CD4-positive, alpha-beta T cell treated with Interleukin-15 for 4 hours (primary cell): Measurements from ENCODE around the gene RPLP1.

Source experiments
- DNase-seq: peaks from one replicate; pipeline ENCODE4 v3.0.0-alpha.2; 2020; ENCODE audit warnings: low spot score

RPLP1 gene

DNA sequence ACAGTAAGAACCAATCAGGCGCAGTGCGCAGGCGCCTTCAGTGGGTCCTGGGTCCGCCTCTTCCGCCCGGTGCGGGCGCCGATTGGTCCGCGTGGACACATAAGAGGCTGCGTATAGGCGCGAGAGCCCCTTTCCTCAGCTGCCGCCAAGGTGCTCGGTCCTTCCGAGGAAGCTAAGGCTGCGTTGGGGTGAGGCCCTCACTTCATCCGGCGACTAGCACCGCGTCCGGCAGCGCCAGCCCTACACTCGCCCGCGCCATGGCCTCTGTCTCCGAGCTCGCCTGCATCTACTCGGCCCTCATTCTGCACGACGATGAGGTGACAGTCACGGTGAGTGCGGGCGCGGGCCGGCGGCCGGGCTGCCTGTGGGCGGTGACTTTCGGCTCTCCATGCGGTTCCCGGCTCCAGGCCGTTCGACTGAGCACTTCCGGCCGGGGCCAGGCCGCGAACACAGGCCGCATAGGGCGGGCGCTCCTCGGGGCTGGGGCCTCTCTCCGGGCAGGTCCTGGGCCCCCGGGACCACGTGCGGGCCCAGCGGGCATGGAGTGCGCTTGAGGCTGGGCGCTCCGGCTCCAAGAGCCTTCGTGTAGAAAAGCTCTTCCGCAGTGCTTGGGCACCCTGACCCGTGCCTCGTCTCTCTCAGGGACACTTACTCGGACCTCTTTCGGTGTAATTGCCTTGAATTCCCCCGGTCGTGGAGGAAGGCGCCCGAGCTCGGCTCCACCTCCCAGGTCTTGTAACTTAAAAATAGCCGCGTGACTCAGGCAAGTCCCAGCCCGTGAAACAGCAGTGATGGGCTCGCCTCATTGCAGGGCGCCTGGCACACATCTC is at the start of gene RPLP1:
Gene RPLP1, plus strand, starts transcription at position 127 of the 830 bp plus-strand sequence. Its CDS starts 131 bp downstream, at position 258.
- DNase-seq = peak; percentile 96

DNA sequence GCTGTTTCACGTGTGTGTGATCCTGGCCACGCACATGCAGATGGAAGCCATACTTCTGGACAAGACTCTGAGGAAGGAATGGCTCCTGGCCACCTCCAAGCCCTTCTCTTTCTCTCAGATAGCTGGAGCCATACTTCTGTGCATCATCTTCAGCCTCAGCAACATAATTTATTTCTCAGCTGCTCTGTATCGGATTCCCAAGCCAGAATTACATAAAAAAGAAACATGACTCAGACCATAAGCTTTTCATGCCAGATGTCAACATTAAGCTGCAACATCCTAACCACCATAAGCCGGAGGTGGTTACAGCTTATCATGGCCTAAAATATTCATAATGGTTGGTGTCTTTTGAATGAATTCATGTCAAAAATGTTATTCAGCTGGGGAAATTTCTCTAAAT is 49.0 kb upstream of the RPLP1 start:
- DNase-seq = no peak

- DNase-seq = no peak
Measured at GRCh38 chr15:69405110-69405509, 47.5 kb upstream of the RPLP1 start.

GRCh38 chr15:69407719-69408400 is 44.8 kb upstream of the RPLP1 start:
- DNase-seq = no peak

DNA sequence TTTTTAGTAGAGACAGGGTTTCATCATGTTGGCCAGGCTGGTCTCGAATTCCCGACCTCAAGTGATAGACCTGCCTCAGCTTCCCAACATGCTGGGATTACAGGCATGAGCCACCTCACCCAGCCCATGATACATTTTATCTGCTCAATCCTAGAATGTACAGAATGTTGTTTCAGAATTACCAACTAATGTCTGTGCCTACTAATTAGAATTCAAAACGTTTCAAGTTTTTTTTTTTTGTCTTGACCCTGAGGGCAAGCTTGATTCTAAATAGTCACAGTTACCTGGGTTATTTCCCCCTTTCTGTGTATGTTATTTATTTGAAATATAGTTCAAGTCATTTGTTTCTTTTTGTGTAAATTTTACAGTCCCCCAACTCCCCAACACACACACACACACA is 43.8 kb upstream of the RPLP1 start:
- no peak for DNase-seq

- peak; percentile 11 for DNase-seq
Measured at GRCh38 chr15:69410248-69410874, 42.3 kb upstream of the RPLP1 start.

DNA sequence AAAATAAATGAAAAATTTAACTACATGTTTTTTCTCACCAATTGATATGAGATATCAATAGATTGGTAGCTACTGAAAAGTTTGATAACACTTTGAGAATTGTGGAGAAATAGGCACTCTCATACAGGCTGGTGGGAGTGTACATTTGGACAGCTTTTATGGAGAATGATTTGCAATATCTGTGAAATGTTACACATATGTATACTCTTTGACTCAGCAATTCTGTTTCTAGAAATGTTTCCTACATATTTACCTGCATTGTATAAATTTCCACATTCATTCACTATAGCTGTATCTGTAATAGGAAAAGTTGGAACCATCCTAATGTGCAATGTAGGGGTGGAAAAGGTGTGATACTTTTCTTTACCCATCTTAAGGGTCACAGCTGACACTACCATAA is 40.3 kb upstream of the RPLP1 start:
- no peak for DNase-seq

GRCh38 chr15:69412701-69413100 is 39.9 kb upstream of the RPLP1 start:
- no peak for DNase-seq

DNA sequence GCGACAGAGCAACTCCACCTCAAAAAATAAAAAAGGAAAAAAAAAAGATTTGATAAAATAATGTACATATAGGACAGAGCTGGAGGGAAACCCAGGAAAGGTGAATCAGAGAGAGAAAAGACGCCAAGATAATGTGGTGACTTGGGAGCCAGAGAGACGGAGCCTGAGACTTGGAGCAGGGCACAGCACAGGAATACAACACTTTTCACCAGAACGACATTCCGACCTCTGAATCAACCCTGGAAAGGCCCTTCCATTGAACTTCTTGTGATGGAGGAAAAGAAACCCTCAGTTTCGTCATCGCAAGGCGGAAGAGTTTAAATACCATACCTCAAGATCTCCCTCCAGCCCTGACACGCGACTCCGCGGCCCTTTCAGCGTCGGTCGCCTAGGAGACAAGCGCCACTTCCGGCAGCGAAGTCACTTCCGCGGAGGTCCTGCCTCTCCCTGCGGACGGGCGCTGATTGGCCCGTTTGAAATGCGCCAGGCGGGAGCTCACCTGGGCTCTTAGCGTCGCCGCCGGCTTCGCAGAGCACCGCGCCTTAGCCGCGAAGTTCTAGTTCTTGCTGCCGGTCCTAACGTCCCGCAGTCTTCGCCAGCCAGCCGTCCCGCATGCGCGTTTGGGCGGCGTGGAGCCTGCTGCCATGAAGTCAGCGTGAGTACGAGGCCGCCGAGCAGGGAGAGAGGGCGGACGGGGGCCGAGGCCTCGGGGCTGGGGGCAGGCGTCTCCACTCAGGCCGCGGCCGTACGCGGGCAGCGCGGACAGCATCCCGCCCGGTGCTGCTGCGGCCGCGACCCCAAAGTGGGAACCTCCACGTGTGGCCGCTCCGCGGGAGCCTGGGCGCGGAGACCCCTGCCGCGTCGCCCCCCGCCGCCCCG is 38.6 kb upstream of the RPLP1 start, which contains the start of gene KIF23:
Gene KIF23, plus strand, starts transcription at position 528 of the 879 bp plus-strand sequence. Its CDS starts 117 bp downstream, at position 645.
- peak; percentile 95 for DNase-seq

- DNase-seq = no peak
Measured at GRCh38 chr15:69414701-69415167, 37.9 kb upstream of the RPLP1 start.

DNA sequence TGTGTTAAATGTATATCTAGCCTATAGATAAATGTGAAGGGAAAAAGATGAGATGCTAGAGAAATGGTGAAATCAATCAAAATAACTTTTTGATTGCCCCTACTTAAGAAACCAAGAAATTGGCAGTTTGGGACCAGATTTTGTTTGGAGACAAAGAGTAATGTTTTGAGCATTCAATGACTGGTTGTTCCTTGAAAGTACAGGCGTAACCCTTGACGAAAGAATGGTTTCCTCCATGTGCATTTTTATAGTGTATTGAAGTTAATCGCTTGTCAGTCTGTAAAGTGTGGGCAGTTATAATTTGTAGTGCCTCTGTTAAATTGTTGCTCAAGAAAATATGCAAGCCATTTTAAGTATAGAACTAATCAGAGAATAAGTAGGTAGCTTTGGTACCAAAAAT is 37.2 kb upstream of the RPLP1 start:
- no peak for DNase-seq

DNA sequence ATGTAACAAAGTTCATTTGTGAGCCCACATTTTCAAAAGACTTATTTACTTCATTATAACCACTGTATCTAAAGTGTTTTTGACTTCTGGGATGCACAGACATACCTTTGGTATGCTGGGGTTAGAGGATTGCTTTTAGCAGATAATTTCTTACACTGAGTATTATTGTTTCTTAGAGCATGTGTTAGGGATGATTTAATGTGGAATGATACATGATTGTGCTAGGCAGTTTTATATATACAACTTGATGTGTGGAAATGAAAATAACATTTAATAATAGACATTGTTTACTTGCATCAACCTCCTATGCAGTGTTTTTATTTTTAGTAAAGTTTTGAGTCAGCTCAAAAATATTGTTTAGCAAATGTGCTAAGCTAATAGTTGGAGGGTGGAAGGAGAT is 35.0 kb upstream of the RPLP1 start:
- DNase-seq = no peak

GRCh38 chr15:69421498-69421897 is 31.1 kb upstream of the RPLP1 start:
- DNase-seq = no peak

GRCh38 chr15:69422336-69422895 is 30.2 kb upstream of the RPLP1 start:
- no peak for DNase-seq

- DNase-seq = no peak
Measured at GRCh38 chr15:69424001-69424400, 28.6 kb upstream of the RPLP1 start.

- DNase-seq = no peak
Measured at GRCh38 chr15:69424748-69425413, 27.7 kb upstream of the RPLP1 start.

DNA sequence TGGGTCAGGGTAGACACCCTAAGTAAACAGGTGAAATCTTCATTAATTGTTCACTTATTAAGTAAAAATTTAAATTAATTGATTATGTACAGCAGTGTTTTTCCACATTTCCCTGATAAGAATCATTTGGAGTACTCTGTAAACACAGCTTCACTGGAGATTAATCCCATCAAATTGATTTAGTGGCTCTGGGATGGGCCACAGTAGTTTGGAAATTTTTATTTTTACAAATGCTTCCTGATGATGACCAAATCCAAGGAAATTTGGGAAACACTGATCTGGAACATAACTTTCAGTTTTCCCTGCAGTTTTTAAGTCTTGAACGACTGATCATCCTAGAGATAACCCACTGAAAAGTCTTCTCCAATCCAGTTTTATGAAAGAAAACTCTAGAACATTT is 18.8 kb upstream of the RPLP1 start:
- DNase-seq = no peak

- DNase-seq = no peak
Measured at GRCh38 chr15:69434238-69434637, 18.4 kb upstream of the RPLP1 start.

DNA sequence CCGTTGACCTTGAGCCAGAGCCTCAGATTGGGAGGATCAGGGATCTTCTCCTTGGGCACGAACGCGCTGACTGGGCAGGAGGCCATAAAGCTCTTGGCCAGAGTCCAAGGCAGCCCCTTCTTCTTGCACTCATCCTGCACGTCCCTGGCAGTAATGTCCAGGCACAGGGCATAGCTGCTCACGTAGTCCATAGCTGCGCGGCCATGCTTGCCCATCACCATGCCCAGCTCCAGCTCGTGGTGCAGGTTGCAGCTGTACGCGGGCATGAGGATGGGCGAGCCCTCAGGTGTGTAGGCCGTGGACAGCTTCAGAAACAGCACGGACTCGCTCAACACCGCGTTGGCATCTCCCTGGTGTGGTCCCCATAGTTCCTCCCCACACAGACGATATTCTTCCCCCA is 17.9 kb upstream of the RPLP1 start:
- DNase-seq = no peak

- DNase-seq = no peak
Measured at GRCh38 chr15:69435985-69436384, 16.6 kb upstream of the RPLP1 start.

DNA sequence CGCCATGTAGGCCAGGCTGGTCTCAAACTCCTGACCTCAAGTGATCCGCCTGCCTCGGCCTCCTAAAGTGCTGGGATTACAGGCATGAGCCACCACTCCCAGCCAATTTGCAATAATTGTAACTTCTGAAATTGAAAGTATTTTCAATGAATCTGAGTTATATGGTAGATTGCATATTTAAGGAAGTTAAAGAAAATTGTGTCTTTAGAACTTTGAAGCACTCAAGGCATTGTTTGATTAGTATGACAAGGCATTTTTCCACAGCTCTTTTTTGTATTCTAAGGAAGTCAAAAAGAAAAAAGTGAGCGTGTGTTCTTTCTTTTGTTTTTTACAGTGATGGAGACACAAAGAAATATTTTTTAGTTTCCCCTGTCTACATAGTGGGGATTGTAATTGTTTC is 15.7 kb upstream of the RPLP1 start:
- DNase-seq = no peak
